ENCODE data around the gene BSCL2. TPM values are rescaled to one million over a fixed set of nuclear protein-coding genes. Genes with fewer than 3 reads are reported as not detected.

The BSCL2 gene
- total and polyA plus RNA-seq, 2 of the 13 experiments (the other 11 are each of a cell fraction or from before 2014, with no cell fraction given): 19.5 to 21.1 TPM

- TF ChIP-seq TEAD2 (CRISPR knock-in tag; IDR thresholded peaks at IDR 0.05): no peak
- TF ChIP-seq SETDB1 (CRISPR knock-in tag; IDR thresholded peaks at IDR 0.05; ENCODE audit: borderline replicate concordance): no peak
- TF ChIP-seq ZNF329 (CRISPR knock-in tag; IDR thresholded peaks at IDR 0.05; ENCODE audit: low read depth): no peak
- no peak for TF ChIP-seq GMEB2 (CRISPR knock-in tag; IDR thresholded peaks at IDR 0.05; ENCODE audit: low read depth)
- TF ChIP-seq TOE1 (CRISPR knock-in tag; IDR thresholded peaks at IDR 0.05): no peak
- no peak for TF ChIP-seq ZNF766 (CRISPR knock-in tag; IDR thresholded peaks at IDR 0.05; ENCODE audit: borderline replicate concordance)
- no peak for TF ChIP-seq SRSF1 (optimal IDR thresholded peaks at IDR 0.05; ENCODE audit: low read depth, low read length)
- no peak for TF ChIP-seq CREBL2 (CRISPR knock-in tag; IDR thresholded peaks at IDR 0.05; ENCODE audit: borderline replicate concordance)
- 0 out of 2 replicates have a peak, but pooled peaks have one; percentile 17 for TF ChIP-seq ZNF703 (CRISPR knock-in tag; IDR thresholded peaks at IDR 0.05; ENCODE audit: borderline replicate concordance)
- TF ChIP-seq ZNF879 (CRISPR knock-in tag; IDR thresholded peaks at IDR 0.05): no peak
- no peak for TF ChIP-seq ZNF577 (CRISPR knock-in tag; IDR thresholded peaks at IDR 0.05; ENCODE audit: borderline replicate concordance, low read depth)
- TF ChIP-seq ZNF101 (CRISPR knock-in tag; IDR thresholded peaks at IDR 0.05; ENCODE audit: borderline replicate concordance, low read depth): no peak
- no peak for TF ChIP-seq RFXAP (CRISPR knock-in tag; IDR thresholded peaks at IDR 0.05; ENCODE audit: borderline replicate concordance)
- TF ChIP-seq RBFOX2 (IDR thresholded peaks at IDR 0.05; ENCODE audit: low read depth, low read length): no peak
- TF ChIP-seq ZNF256 (CRISPR knock-in tag; conservative IDR thresholded peaks at IDR 0.05): no peak
- no peak; the same call in 1 of the 2 replicates for TF ChIP-seq ZBTB14 (CRISPR knock-in tag; IDR thresholded peaks at IDR 0.05)
- TF ChIP-seq EEA1 (CRISPR knock-in tag; IDR thresholded peaks at IDR 0.05; ENCODE audit: borderline replicate concordance): no peak
- TF ChIP-seq ZNF138 (CRISPR knock-in tag; IDR thresholded peaks at IDR 0.05; ENCODE audit: low read depth): no peak
- no peak for TF ChIP-seq ZSCAN20 (CRISPR knock-in tag; IDR thresholded peaks at IDR 0.05; ENCODE audit: borderline replicate concordance)
- 0 out of 2 replicates have a peak, but pooled peaks have one; percentile 9 for TF ChIP-seq RFX5 (IDR thresholded peaks at IDR 0.05; ENCODE audit: low read depth, low read length)
- TF ChIP-seq RFXANK (CRISPR knock-in tag; IDR thresholded peaks at IDR 0.05): no peak
- no peak for TF ChIP-seq NR2C2 (CRISPR knock-in tag; IDR thresholded peaks at IDR 0.05; ENCODE audit: borderline replicate concordance)
- no peak for TF ChIP-seq ZNF451 (CRISPR knock-in tag; IDR thresholded peaks at IDR 0.05)
- TF ChIP-seq PCBP1 (IDR thresholded peaks at IDR 0.05; ENCODE audit: borderline replicate concordance, low read depth, low read length): no peak
- TF ChIP-seq CEBPB (IDR thresholded peaks at IDR 0.05; ENCODE audit: borderline replicate concordance, low read depth, low read length): no peak
- TF ChIP-seq REL (CRISPR knock-in tag; conservative IDR thresholded peaks at IDR 0.05): no peak
- TF ChIP-seq HNRNPLL (IDR thresholded peaks at IDR 0.05; ENCODE audit: low read depth, low read length, poor library complexity, severe bottlenecking): no peak
- TF ChIP-seq ZBTB33 (CRISPR knock-in tag; IDR thresholded peaks at IDR 0.05): no peak
Measured at GRCh38 chr11:62671236-62671607, 36.0 kb downstream of the BSCL2 start (continued).

Measured in HepG2 (cell line).